Testis (tissue), 3 donors: ENCODE data around the gene MPC1. TPM values are rescaled to one million over a fixed set of nuclear protein-coding genes. Genes with fewer than 3 reads are reported as not detected.

Experiments used
- DNase-seq: peaks from one replicate; pipeline ENCODE4 v3.0.0-alpha.2; 2019
- H3K27ac ChIP-seq, 2 donors: fragments of 200-600 bp; sonication (generic); one replicate each; pipeline ENCODE4 v1.5.1; 2019
- H3K27me3 ChIP-seq: fragments of 200-600 bp; sonication (generic); one replicate; pipeline ENCODE4 v1.5.1; 2019
- H3K36me3 ChIP-seq: fragments of 200-600 bp; sonication (generic); one replicate; pipeline ENCODE4 v1.5.1; 2017; ENCODE audit warnings: low read depth; ENCODE audit errors: missing control alignments
- H3K4me1 ChIP-seq: fragments of 200-600 bp; sonication (generic); one replicate; pipeline ENCODE4 v1.5.1; 2019
- H3K4me3 ChIP-seq, 2 donors: fragments of 200-600 bp; sonication (generic); one replicate each; pipeline ENCODE4 v1.5.1; 2017 to 2019
- H3K9me3 ChIP-seq: fragments of 200-600 bp; sonication (generic); one replicate; pipeline ENCODE4 v1.5.1; 2017
- POLR2A ChIP-seq: fragments of 450-650 bp; IDR thresholded peaks from one replicate; pipeline ENCODE4 v1.6.1; 2017; ENCODE audit warnings: antibody characterized with exemption, mild to moderate bottlenecking, moderate library complexity
- WGBS, 2 donors: methylation state at CpG; one replicate each; pipeline ENCODE4 v1.1.5; 2018; 5-methylcytosine and 5-hydroxymethylcytosine counted together
- intact Hi-C: fragments of 100-400 bp; cut with DNase I; formaldehyde crosslinking; loops from one replicate; pipeline ENCODE4 v1.15.1; 2023; ENCODE audit warnings: low total_unique reads
- polyA plus RNA-seq: library from polyadenylated mRNA; stranded (reverse); fragments of 350-450 nt; fragmentation: Illumina TruSeq; extraction: RNeasy Lipid Tissue Mini Kit (QIAGEN cat#74804); gene quantifications from one replicate; pipeline ENCODE4 v1.2.3, GENCODE V29; 2014; ENCODE audit warnings: low read depth, low replicate concordance; ENCODE audit not compliant: insufficient read depth
- total RNA-seq, 2 donors: library from RNA; depleted of rRNA; stranded (reverse); fragments of >200 nt; gene quantifications; one replicate each; pipeline ENCODE4 v1.2.3, GENCODE V29; 2016
- TF ChIP-seq, protein P1 (sequence below), 3 experiments: fragments of 450-650 bp in 2 of 3; fragments of 200-600 bp in 1 of 3; sonication (generic) in 1 of 3; IDR thresholded peaks; one replicate each; pipeline ENCODE4 v1.5.1; 2016 to 2019; ENCODE audit warnings: antibody characterized with exemption in 3 of 3, mild to moderate bottlenecking in 2 of 3, moderate library complexity in 1 of 3

Gene MPC1
- total and polyA plus RNA-seq, 3 donors from 2014 or later = 22.5 to 54.2 (median 24.0) TPM

DNA sequence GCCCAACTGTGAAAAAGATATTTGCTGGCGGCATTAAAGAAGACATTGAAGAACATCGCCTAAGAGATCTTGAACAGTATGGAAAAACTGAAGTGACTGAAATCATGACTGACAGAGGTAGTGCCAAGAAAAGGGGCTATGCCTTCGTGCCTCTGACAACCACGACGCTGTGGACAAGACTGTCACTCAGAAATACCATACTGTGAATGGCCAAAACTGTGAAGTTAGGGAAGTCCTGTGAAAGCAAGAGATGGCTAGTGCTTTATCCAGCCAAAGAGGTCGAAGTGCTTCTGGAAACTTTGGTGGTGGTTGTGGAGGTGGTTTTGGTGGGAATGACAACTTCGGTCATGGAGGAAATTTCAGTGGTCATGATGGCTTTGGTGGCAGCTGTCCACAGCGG is 47.9 kb downstream of the MPC1 start:
- WGBS, 2 donors = 94 to 97% methylated on average over 8 of the region's 8 CpGs
- intact Hi-C loops = no loop called here
- no peak for DNase-seq
- Histone ChIP-seq H3K9me3 (no peaks in the 10 kb centered on the region), H3K4me3 (no peak overlapping the region), H3K27me3 (no peaks in the 10 kb centered on the region), H3K36me3 (no peaks in the 10 kb centered on the region), H3K27ac (no peak overlapping the region), H3K4me1 (no peaks in the 10 kb centered on the region)
- TF ChIP-seq, protein P1, sequence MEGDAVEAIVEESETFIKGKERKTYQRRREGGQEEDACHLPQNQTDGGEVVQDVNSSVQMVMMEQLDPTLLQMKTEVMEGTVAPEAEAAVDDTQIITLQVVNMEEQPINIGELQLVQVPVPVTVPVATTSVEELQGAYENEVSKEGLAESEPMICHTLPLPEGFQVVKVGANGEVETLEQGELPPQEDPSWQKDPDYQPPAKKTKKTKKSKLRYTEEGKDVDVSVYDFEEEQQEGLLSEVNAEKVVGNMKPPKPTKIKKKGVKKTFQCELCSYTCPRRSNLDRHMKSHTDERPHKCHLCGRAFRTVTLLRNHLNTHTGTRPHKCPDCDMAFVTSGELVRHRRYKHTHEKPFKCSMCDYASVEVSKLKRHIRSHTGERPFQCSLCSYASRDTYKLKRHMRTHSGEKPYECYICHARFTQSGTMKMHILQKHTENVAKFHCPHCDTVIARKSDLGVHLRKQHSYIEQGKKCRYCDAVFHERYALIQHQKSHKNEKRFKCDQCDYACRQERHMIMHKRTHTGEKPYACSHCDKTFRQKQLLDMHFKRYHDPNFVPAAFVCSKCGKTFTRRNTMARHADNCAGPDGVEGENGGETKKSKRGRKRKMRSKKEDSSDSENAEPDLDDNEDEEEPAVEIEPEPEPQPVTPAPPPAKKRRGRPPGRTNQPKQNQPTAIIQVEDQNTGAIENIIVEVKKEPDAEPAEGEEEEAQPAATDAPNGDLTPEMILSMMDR (IDR thresholded peaks at IDR 0.05) = no peak
- TF ChIP-seq POLR2A = no peak

DNA sequence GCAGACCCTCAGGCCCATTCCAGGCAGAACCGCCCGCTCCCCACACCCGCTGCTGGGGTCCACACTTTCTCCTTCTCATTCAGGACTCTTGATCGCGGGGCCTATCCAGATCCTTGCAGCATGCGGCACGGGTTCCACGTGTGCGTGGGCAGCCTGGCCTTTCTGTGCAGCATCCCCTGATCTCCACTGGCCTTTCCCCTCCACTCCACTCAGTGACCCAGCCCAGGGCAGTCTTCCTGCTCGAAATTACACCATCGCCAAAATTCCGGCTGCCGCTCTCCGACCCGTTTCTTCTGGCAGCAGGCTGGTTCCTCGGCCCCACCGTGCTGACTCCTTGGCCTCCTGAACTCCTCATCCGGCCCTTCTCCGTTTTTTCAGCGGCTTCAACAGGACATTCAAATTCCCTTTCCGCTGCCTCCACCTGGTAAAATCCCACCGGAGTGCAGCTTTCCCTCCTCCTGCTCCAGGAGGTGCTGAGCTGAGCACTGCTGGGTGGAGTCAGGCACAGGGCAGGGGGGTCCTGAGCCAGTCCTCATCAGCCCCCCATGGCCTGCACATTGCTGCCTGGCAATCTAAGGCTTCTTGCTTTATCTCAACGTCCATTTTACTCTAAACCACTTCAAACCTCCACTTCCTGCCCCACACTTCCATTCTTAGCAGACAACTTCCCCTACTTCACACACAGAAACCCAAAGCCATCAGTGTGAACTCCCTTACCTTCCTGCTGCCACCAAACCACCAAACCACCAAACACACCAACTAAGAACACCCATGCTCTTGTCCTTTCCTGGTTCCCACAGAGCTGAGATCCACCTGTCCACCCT is 49.4 kb downstream of the MPC1 start:
- Histone ChIP-seq H3K4me3 (no peak overlapping the region), H3K9me3 (no peaks in the 10 kb centered on the region), H3K4me1 (no peaks in the 10 kb centered on the region), H3K27ac (no peak overlapping the region), H3K27me3 (no peaks in the 10 kb centered on the region), H3K36me3 (no peaks in the 10 kb centered on the region)
- 80 to 85% methylated on average over 23 of the region's 23 CpGs for WGBS, 2 donors
- no peak for TF ChIP-seq POLR2A
- TF ChIP-seq, protein P1 (IDR thresholded peaks at IDR 0.05) = no peak
- intact Hi-C loops = no loop called here
- no peak for DNase-seq

DNA sequence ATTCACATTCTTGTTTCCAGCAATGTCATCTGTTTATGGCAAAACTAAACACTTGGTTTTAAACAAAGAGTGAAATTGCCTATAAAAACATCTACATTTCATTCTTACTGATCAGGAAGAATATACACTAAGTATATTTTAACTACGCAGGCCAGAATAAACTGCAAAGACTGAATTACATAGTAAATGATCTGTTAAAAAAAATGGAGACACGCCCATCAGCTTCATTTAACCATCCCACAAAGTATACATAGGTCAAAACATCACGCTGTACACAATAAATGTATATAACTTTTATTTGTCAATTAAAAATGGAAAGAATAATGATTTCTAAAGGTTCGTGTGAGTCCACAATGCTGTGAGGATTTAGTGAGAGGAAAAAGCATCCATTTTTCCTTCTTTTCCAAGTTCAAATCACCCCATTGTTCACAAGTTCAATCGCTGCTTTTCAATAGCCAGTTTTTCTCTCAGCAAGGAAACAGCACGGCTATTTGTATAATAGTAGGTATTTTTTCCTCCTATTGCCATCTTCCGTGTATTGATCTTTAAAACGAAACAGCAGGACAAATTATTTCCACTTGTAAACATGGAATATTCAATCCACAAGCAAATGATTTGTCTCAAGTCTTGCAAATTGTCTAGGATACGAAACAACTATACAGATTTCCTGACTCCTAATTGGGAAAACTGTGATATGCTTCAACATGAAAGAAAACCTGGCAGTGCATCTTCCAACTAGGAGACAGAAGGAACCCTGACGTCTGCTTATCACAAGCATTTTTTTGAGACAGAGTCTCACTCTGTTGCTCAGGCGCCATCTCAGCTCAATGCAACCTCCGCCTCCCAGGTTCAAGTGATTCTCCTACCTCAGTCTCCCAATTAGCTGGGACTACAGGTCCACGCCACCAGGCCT is 51.0 kb downstream of the MPC1 start:
- Histone ChIP-seq H3K27ac (no peak overlapping the region), H3K4me3 (no peak overlapping the region), H3K27me3 (no peaks in the 10 kb centered on the region), H3K9me3 (no peaks in the 10 kb centered on the region), H3K36me3 (no peaks in the 10 kb centered on the region), H3K4me1 (no peaks in the 10 kb centered on the region)
- intact Hi-C loops = no loop called here
- no peak for DNase-seq
- 82 to 86% methylated on average over 13 of the region's 13 CpGs for WGBS, 2 donors
- TF ChIP-seq POLR2A = no peak
- TF ChIP-seq, protein P1 (IDR thresholded peaks at IDR 0.05) = no peak

DNA sequence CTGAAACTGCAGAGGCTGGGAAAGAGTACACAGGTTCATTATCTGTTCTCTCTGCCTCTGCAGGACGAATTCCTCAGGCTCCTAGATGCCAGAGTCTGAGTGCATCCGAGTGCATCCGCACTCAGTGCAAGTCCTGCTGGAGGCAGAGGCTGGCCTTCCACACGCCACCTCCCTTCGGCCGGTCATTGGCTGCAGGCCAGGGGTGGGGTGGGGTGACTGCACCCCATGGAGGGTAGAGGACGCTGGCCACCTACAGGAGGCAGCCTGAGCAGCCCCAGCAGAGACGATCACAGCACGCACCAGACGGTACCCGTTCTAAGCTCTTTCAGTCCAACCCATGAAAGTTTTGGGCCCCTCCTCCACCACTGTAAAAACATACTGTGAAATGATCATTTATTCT is 52.1 kb downstream of the MPC1 start:
- Histone ChIP-seq H3K27me3 (no peaks in the 10 kb centered on the region), H3K27ac (no peak overlapping the region), H3K4me3 (no peak overlapping the region), H3K4me1 (no peaks in the 10 kb centered on the region), H3K9me3 (no peaks in the 10 kb centered on the region), H3K36me3 (no peaks in the 10 kb centered on the region)
- WGBS, 2 donors = 42 to 50% methylated on average over 7 to 11 of the region's 11 CpGs
- TF ChIP-seq POLR2A = no peak
- TF ChIP-seq, protein P1 (IDR thresholded peaks at IDR 0.05) = no peak
- DNase-seq = no peak
- intact Hi-C loops = no loop called here
